ENCODE results near the gene FILIP1L.

- TF ChIP-seq BRCA1 (IDR thresholded peaks at IDR 0.05; ENCODE audit: low read depth, low read length) = no peak
- no peak for TF ChIP-seq TCF12 (IDR thresholded peaks at IDR 0.05; ENCODE audit: low read depth, low read length)
- no peak for TF ChIP-seq RAD21 (IDR thresholded peaks at IDR 0.05 in 1 of 2, conservative IDR thresholded peaks at IDR 0.05 in 1 of 2; ENCODE audit: low read depth in 2 of 2, low read length in 2 of 2)
- no peak for TF ChIP-seq TAF1 (IDR thresholded peaks at IDR 0.05; ENCODE audit: low read depth, low read length)
- no peak for TF ChIP-seq EZH2 (IDR thresholded peaks at IDR 0.05; ENCODE audit: low read depth, low read length, severe bottlenecking)
- no peak for TF ChIP-seq HDAC6 (IDR thresholded peaks at IDR 0.05; ENCODE audit: low read depth, low read length)
- TF ChIP-seq POLR2AphosphoS5 (IDR thresholded peaks at IDR 0.05; ENCODE audit: low read depth, low read length) = no peak
- no peak for TF ChIP-seq SUZ12 (IDR thresholded peaks at IDR 0.05; ENCODE audit: low read length)
- TF ChIP-seq SIN3A (conservative IDR thresholded peaks at IDR 0.05 in 1 of 2, IDR thresholded peaks at IDR 0.05 in 1 of 2; ENCODE audit: low read depth in 1 of 2, low read length in 2 of 2) = no peak
- TF ChIP-seq KDM1A (IDR thresholded peaks at IDR 0.05; ENCODE audit: borderline replicate concordance, low read length) = no peak
- no peak for TF ChIP-seq SP2 (IDR thresholded peaks at IDR 0.05; ENCODE audit: low read length)
These were observed 270.6 kb downstream of the FILIP1L start for GRCh38 chr3:99843590-99844258.

All from H1 (cell line).